ENCODE measurements around the gene RNFT2.

RNFT2 gene, protein sequence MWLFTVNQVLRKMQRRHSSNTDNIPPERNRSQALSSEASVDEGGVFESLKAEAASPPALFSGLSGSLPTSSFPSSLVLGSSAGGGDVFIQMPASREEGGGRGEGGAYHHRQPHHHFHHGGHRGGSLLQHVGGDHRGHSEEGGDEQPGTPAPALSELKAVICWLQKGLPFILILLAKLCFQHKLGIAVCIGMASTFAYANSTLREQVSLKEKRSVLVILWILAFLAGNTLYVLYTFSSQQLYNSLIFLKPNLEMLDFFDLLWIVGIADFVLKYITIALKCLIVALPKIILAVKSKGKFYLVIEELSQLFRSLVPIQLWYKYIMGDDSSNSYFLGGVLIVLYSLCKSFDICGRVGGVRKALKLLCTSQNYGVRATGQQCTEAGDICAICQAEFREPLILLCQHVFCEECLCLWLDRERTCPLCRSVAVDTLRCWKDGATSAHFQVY

DNA sequence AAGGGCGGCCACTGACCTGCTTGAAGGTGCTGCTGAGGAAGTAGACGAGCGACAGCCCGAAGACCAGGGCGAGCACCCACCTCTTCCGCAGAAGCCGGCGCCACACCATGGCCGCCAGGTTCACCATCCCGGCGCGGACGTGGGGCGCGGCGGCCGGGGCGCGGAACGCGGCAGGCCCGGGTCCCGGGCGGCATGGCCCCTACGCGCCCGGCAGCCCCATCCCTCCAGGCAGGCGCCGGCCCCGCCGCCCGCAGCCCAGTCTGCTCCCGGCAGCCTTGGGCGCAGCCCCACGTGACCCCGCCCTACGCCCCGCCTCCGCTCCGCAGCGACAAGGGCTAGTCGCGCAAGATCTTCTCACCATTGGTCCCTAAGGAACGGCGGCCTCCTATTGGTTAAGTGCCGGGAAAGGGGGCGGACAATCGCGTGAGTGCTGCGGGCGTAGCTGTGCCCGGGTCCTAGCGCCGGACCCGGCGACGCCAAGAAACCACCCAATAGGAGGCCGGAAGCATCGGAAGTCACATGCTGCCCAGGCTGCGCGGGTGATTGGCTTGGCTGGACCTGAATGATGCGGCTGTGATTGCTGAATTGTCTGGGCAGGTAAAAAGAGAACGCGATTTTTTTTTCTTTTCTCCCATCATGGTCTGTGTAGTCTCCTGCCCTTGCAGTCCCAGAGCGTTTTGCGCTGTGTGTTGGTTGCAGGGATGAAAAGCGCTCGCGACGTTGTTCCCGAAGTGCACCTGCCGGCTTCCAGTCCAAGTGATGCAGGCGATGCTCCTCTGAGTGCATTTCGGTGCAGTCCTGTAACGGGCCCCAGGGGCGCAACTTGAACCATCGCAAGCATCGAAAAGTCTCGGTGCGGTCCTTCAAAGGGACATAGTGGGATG, at the start of gene RNFT2, which contains the start of gene SPRING1:
Gene RNFT2 (plus strand): TSS at position 542 of the 884 bp plus-strand sequence. CDS start 2,183 bp downstream, outside the sequence.
Gene SPRING1 (minus strand): TSS at position 296 of the 884 bp plus-strand sequence. CDS start 169 bp downstream, at position 127.
- Histone ChIP-seq H3K36me3 (ENCODE audit: control insufficient read depth in 2 of 2, insufficient read depth in 1 of 2, low read length in 2 of 2) (peaks cover 19 to 40% of the 10 kb centered on the region in 2 experiments), H3K9me3 (ENCODE audit: control insufficient read depth, insufficient read depth, low read depth, low read length) (no peaks in the 10 kb centered on the region), H3K4me1 (ENCODE audit: control insufficient read depth, insufficient read depth, low read length) (peaks cover 12% of the 10 kb centered on the region), H3K4me3 (ENCODE audit: low read depth, low read length) (peak within 1 kb of the TSS; percentile 79), H3K27ac (ENCODE audit: extremely low read depth, low read depth, low read length) (peak within 1 kb of the TSS; percentile 47; the same call in 1 of the 2 replicates)
- ChIA-PET CTCF (interaction anchor here (0.9 kb wide), 1 partner anchor 144 kb away, joined by 5 read pairs; no protein-coding TSS in a partner anchor), POLR2A (interaction anchor here (0.6 to 1.0 kb wide), 8 partner anchors 15 to 142 kb away, joined by 3 to 6 read pairs (median 3); no protein-coding TSS in a partner anchor)
- peak; percentile 82 for TF ChIP-seq SP7 (tag by site-specific recombination; IDR thresholded peaks at IDR 0.05)
- peak; percentile 17; the same call in 1 of the 2 replicates for TF ChIP-seq KLF7 (tag by site-specific recombination; IDR thresholded peaks at IDR 0.05; ENCODE audit: borderline replicate concordance)
- TF ChIP-seq KLF10 (tag by site-specific recombination; IDR thresholded peaks at IDR 0.05) = peak; percentile 79; the same call in 1 of the 2 replicates
- TF ChIP-seq ZFP69B (tag by site-specific recombination; IDR thresholded peaks at IDR 0.05) = peak; percentile 55; the same call in 1 of the 2 replicates
- no peak for TF ChIP-seq ZFP37 (tag by site-specific recombination; IDR thresholded peaks at IDR 0.05)
- TF ChIP-seq, protein P1, sequence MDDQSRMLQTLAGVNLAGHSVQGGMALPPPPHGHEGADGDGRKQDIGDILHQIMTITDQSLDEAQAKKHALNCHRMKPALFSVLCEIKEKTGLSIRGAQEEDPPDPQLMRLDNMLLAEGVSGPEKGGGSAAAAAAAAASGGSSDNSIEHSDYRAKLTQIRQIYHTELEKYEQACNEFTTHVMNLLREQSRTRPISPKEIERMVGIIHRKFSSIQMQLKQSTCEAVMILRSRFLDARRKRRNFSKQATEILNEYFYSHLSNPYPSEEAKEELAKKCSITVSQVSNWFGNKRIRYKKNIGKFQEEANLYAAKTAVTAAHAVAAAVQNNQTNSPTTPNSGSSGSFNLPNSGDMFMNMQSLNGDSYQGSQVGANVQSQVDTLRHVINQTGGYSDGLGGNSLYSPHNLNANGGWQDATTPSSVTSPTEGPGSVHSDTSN (CRISPR knock-in tag; IDR thresholded peaks at IDR 0.05) = no peak
- TF ChIP-seq, protein P2, sequence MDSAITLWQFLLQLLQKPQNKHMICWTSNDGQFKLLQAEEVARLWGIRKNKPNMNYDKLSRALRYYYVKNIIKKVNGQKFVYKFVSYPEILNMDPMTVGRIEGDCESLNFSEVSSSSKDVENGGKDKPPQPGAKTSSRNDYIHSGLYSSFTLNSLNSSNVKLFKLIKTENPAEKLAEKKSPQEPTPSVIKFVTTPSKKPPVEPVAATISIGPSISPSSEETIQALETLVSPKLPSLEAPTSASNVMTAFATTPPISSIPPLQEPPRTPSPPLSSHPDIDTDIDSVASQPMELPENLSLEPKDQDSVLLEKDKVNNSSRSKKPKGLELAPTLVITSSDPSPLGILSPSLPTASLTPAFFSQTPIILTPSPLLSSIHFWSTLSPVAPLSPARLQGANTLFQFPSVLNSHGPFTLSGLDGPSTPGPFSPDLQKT (IDR thresholded peaks at IDR 0.05; ENCODE audit: borderline replicate concordance, low read depth, low read length) = peak; percentile 89
- TF ChIP-seq ZNF501 (tag by site-specific recombination; IDR thresholded peaks at IDR 0.05) = peak; percentile 30; the same call in 1 of the 2 replicates
- TF ChIP-seq ZBTB48 (tag by site-specific recombination; IDR thresholded peaks at IDR 0.05) = peak; percentile 100
- TF ChIP-seq OVOL3 (tag by site-specific recombination; IDR thresholded peaks at IDR 0.05) = no peak
- peak; percentile 90 for TF ChIP-seq ZBTB17 (tag by site-specific recombination; IDR thresholded peaks at IDR 0.05)
- TF ChIP-seq ZNF664 (tag by site-specific recombination; IDR thresholded peaks at IDR 0.05) = no peak
- no peak for TF ChIP-seq ZNF514 (tag by site-specific recombination; IDR thresholded peaks at IDR 0.05)
- TF ChIP-seq, protein P3, sequence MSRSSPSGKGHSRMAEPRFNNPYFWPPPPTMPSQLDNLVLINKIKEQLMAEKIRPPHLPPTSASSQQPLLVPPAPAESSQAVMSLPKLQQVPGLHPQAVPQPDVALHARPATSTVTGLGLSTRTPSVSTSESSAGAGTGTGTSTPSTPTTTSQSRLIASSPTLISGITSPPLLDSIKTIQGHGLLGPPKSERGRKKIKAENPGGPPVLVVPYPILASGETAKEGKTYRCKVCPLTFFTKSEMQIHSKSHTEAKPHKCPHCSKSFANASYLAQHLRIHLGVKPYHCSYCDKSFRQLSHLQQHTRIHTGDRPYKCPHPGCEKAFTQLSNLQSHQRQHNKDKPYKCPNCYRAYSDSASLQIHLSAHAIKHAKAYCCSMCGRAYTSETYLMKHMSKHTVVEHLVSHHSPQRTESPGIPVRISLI (tag by site-specific recombination; IDR thresholded peaks at IDR 0.05) = peak; percentile 89
- TF ChIP-seq, protein P4, sequence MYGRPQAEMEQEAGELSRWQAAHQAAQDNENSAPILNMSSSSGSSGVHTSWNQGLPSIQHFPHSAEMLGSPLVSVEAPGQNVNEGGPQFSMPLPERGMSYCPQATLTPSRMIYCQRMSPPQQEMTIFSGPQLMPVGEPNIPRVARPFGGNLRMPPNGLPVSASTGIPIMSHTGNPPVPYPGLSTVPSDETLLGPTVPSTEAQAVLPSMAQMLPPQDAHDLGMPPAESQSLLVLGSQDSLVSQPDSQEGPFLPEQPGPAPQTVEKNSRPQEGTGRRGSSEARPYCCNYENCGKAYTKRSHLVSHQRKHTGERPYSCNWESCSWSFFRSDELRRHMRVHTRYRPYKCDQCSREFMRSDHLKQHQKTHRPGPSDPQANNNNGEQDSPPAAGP (tag by site-specific recombination; IDR thresholded peaks at IDR 0.05) = peak; percentile 94
- TF ChIP-seq ZIC2 (tag by site-specific recombination; IDR thresholded peaks at IDR 0.05) = peak; percentile 53; the same call in 1 of the 2 replicates
- TF ChIP-seq, protein P5, sequence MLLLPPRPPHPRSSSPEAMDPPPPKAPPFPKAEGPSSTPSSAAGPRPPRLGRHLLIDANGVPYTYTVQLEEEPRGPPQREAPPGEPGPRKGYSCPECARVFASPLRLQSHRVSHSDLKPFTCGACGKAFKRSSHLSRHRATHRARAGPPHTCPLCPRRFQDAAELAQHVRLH (tag by site-specific recombination; IDR thresholded peaks at IDR 0.05) = peak; percentile 42; the same call in 1 of the 2 replicates
- peak; percentile 97 for TF ChIP-seq ZBTB8A (tag by site-specific recombination; IDR thresholded peaks at IDR 0.05)
- TF ChIP-seq ZNF600 (tag by site-specific recombination; IDR thresholded peaks at IDR 0.05) = peak; percentile 61
- TF ChIP-seq ZNF354C (tag by site-specific recombination; IDR thresholded peaks at IDR 0.05; ENCODE audit: borderline replicate concordance, low read depth) = no peak
- TF ChIP-seq ZNF629 (tag by site-specific recombination; IDR thresholded peaks at IDR 0.05) = peak; percentile 80
- TF ChIP-seq, protein P6, sequence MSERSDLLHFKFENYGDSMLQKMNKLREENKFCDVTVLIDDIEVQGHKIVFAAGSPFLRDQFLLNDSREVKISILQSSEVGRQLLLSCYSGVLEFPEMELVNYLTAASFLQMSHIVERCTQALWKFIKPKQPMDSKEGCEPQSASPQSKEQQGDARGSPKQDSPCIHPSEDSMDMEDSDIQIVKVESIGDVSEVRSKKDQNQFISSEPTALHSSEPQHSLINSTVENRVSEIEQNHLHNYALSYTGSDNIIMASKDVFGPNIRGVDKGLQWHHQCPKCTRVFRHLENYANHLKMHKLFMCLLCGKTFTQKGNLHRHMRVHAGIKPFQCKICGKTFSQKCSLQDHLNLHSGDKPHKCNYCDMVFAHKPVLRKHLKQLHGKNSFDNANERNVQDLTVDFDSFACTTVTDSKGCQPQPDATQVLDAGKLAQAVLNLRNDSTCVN (tag by site-specific recombination; optimal IDR thresholded peaks at IDR 0.05) = peak; percentile 80
- no peak for TF ChIP-seq SALL2 (tag by site-specific recombination; IDR thresholded peaks at IDR 0.05; ENCODE audit: borderline replicate concordance)
- TF ChIP-seq, protein P7, sequence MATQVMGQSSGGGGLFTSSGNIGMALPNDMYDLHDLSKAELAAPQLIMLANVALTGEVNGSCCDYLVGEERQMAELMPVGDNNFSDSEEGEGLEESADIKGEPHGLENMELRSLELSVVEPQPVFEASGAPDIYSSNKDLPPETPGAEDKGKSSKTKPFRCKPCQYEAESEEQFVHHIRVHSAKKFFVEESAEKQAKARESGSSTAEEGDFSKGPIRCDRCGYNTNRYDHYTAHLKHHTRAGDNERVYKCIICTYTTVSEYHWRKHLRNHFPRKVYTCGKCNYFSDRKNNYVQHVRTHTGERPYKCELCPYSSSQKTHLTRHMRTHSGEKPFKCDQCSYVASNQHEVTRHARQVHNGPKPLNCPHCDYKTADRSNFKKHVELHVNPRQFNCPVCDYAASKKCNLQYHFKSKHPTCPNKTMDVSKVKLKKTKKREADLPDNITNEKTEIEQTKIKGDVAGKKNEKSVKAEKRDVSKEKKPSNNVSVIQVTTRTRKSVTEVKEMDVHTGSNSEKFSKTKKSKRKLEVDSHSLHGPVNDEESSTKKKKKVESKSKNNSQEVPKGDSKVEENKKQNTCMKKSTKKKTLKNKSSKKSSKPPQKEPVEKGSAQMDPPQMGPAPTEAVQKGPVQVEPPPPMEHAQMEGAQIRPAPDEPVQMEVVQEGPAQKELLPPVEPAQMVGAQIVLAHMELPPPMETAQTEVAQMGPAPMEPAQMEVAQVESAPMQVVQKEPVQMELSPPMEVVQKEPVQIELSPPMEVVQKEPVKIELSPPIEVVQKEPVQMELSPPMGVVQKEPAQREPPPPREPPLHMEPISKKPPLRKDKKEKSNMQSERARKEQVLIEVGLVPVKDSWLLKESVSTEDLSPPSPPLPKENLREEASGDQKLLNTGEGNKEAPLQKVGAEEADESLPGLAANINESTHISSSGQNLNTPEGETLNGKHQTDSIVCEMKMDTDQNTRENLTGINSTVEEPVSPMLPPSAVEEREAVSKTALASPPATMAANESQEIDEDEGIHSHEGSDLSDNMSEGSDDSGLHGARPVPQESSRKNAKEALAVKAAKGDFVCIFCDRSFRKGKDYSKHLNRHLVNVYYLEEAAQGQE (tag by site-specific recombination; IDR thresholded peaks at IDR 0.05) = 0 out of 2 replicates have a peak, but pooled peaks have one; percentile 16
- TF ChIP-seq ZNF335 (tag by site-specific recombination; conservative IDR thresholded peaks at IDR 0.05) = peak; percentile 11
